ENCODE results near the gene BBLN.

Gene BBLN

GRCh38 chr9:128118971-128119665 lies 40.9 kb upstream of the BBLN start:
- H3K9me3 ChIP-seq (ENCODE audit: insufficient read depth, low read depth, low read length): peaks cover 2% of the 10 kb centered on the region
- WGBS (ENCODE audit: extremely low coverage, insufficient coverage, insufficient read length): no CpG with 5 or more reads among the region's 15 CpGs
- H3K9ac ChIP-seq (ENCODE audit: low read length): no peak overlapping the region

GRCh38 chr9:128120061-128120740 lies 39.9 kb upstream of the BBLN start:
- Histone ChIP-seq H2BK12ac (ENCODE audit: low read length) (no peak overlapping the region), H3K18ac (ENCODE audit: low read length) (no peak overlapping the region), H4K8ac (ENCODE audit: low read depth, low read length) (no peak overlapping the region), H3K14ac (ENCODE audit: low read length) (no peak overlapping the region), H3K4me3 (ENCODE audit: low read depth, low read length) (no peak overlapping the region), H4K91ac (ENCODE audit: low read depth, low read length) (no peak overlapping the region), H3K4ac (ENCODE audit: low read depth, low read length) (no peak overlapping the region), H3K23ac (ENCODE audit: low read length) (no peak overlapping the region), H4K12ac (ENCODE audit: low read depth, low read length) (no peak overlapping the region), H3K4me2 (ENCODE audit: low read length) (no peak overlapping the region), H3K79me2 (ENCODE audit: control insufficient read depth, insufficient read depth, low read length, poor library complexity) (no peaks in the 10 kb centered on the region), H3K9me3 (ENCODE audit: insufficient read depth, low read depth, low read length) (peaks cover 2% of the 10 kb centered on the region), H3K79me1 (ENCODE audit: low read length) (no peaks in the 10 kb centered on the region), H3K4me1 (ENCODE audit: control insufficient read depth in 1 of 2, insufficient read depth in 2 of 2, low read length in 2 of 2) (no peaks in the 10 kb centered on the region), H3K27ac (ENCODE audit: low read depth, low read length) (no peak overlapping the region), H2BK5ac (ENCODE audit: low read depth, low read length, poor library complexity) (no peak overlapping the region), H3K27me3 (ENCODE audit: insufficient read depth, low read length) (no peaks in the 10 kb centered on the region), H3K36me3 (ENCODE audit: control insufficient read depth in 1 of 2, insufficient read depth in 2 of 2, low read length in 2 of 2) (peaks cover 40 to 48% of the 10 kb centered on the region in 2 experiments), H2AK5ac (ENCODE audit: low read length) (no peak overlapping the region), H2AFZ (ENCODE audit: insufficient read depth, low read length, poor library complexity) (no peak overlapping the region), H2BK120ac (ENCODE audit: insufficient read depth, low read length, poor library complexity) (no peak overlapping the region), H3K9ac (ENCODE audit: low read length) (no peak overlapping the region)
- WGBS (ENCODE audit: extremely low coverage, insufficient coverage, insufficient read length): no CpG with 5 or more reads among the region's 20 CpGs
- no peak for DNase-seq

More at GRCh38 chr9:128118971-128119665, 40.9 kb upstream of the BBLN start:
- no peak overlapping the region for H4K8ac ChIP-seq (ENCODE audit: low read depth, low read length)
- H3K79me2 ChIP-seq (ENCODE audit: control insufficient read depth, insufficient read depth, low read length, poor library complexity): no peaks in the 10 kb centered on the region
- H3K27ac ChIP-seq (ENCODE audit: low read depth, low read length): no peak overlapping the region
- no peaks in the 10 kb centered on the region for H3K4me1 ChIP-seq (ENCODE audit: control insufficient read depth in 1 of 2, insufficient read depth in 2 of 2, low read length in 2 of 2)
- no peak overlapping the region for H2BK5ac ChIP-seq (ENCODE audit: low read depth, low read length, poor library complexity)
- H3K14ac ChIP-seq (ENCODE audit: low read length): no peak overlapping the region
- no peak overlapping the region for H4K91ac ChIP-seq (ENCODE audit: low read depth, low read length)
- no peaks in the 10 kb centered on the region for H3K79me1 ChIP-seq (ENCODE audit: low read length)
- no peak overlapping the region for H3K4me3 ChIP-seq (ENCODE audit: low read depth, low read length)
- no peak overlapping the region for H3K18ac ChIP-seq (ENCODE audit: low read length)
- H2AK5ac ChIP-seq (ENCODE audit: low read length): no peak overlapping the region
- no peak overlapping the region for H3K23ac ChIP-seq (ENCODE audit: low read length)
- peaks cover 38 to 43% of the 10 kb centered on the region in 2 experiments for H3K36me3 ChIP-seq (ENCODE audit: control insufficient read depth in 1 of 2, insufficient read depth in 2 of 2, low read length in 2 of 2)
- DNase-seq: no peak
- no peak overlapping the region for H4K12ac ChIP-seq (ENCODE audit: low read depth, low read length)
- H3K27me3 ChIP-seq (ENCODE audit: insufficient read depth, low read length): no peaks in the 10 kb centered on the region
- no peak overlapping the region for H3K4ac ChIP-seq (ENCODE audit: low read depth, low read length)
- no peak overlapping the region for H2AFZ ChIP-seq (ENCODE audit: insufficient read depth, low read length, poor library complexity)
- H2BK120ac ChIP-seq (ENCODE audit: insufficient read depth, low read length, poor library complexity): no peak overlapping the region
- no peak overlapping the region for H2BK12ac ChIP-seq (ENCODE audit: low read length)
- no peak overlapping the region for H3K4me2 ChIP-seq (ENCODE audit: low read length)

GRCh38 chr9:128120741-128121465 lies 39.2 kb upstream of the BBLN start:
- no peak overlapping the region for H3K4ac ChIP-seq (ENCODE audit: low read depth, low read length)
- no peak overlapping the region for H3K27ac ChIP-seq (ENCODE audit: low read depth, low read length)
- no peak overlapping the region for H2BK5ac ChIP-seq (ENCODE audit: low read depth, low read length, poor library complexity)
- peaks cover 40 to 44% of the 10 kb centered on the region in 2 experiments for H3K36me3 ChIP-seq (ENCODE audit: control insufficient read depth in 1 of 2, insufficient read depth in 2 of 2, low read length in 2 of 2)
- H3K4me2 ChIP-seq (ENCODE audit: low read length): no peak overlapping the region
- H3K27me3 ChIP-seq (ENCODE audit: insufficient read depth, low read length): no peaks in the 10 kb centered on the region
- WGBS (ENCODE audit: extremely low coverage, insufficient coverage, insufficient read length): no CpG with 5 or more reads among the region's 29 CpGs
- no peak overlapping the region for H3K9ac ChIP-seq (ENCODE audit: low read length)
- H3K4me3 ChIP-seq (ENCODE audit: low read depth, low read length): no peak overlapping the region
- no peak overlapping the region for H3K18ac ChIP-seq (ENCODE audit: low read length)
- no peaks in the 10 kb centered on the region for H3K79me2 ChIP-seq (ENCODE audit: control insufficient read depth, insufficient read depth, low read length, poor library complexity)
- H3K9me3 ChIP-seq (ENCODE audit: insufficient read depth, low read depth, low read length): peaks cover 4% of the 10 kb centered on the region
- no peak overlapping the region for H4K12ac ChIP-seq (ENCODE audit: low read depth, low read length)
- H4K8ac ChIP-seq (ENCODE audit: low read depth, low read length): no peak overlapping the region
- peaks cover 2 to 3% of the 10 kb centered on the region in 2 experiments for H3K4me1 ChIP-seq (ENCODE audit: control insufficient read depth in 1 of 2, insufficient read depth in 2 of 2, low read length in 2 of 2)
- no peak overlapping the region for H3K23ac ChIP-seq (ENCODE audit: low read length)
- H2BK12ac ChIP-seq (ENCODE audit: low read length): no peak overlapping the region
- no peak overlapping the region for H3K14ac ChIP-seq (ENCODE audit: low read length)
- no peak overlapping the region for H2AFZ ChIP-seq (ENCODE audit: insufficient read depth, low read length, poor library complexity)
- H4K91ac ChIP-seq (ENCODE audit: low read depth, low read length): no peak overlapping the region
- H2AK5ac ChIP-seq (ENCODE audit: low read length): no peak overlapping the region
- no peak overlapping the region for H2BK120ac ChIP-seq (ENCODE audit: insufficient read depth, low read length, poor library complexity)
- DNase-seq: no peak
- no peaks in the 10 kb centered on the region for H3K79me1 ChIP-seq (ENCODE audit: low read length)

GRCh38 chr9:128121466-128121810 lies 38.6 kb upstream of the BBLN start:
- Histone ChIP-seq H3K18ac (ENCODE audit: low read length) (no peak overlapping the region), H2BK120ac (ENCODE audit: insufficient read depth, low read length, poor library complexity) (no peak overlapping the region), H3K23ac (ENCODE audit: low read length) (no peak overlapping the region), H3K36me3 (ENCODE audit: control insufficient read depth in 1 of 2, insufficient read depth in 2 of 2, low read length in 2 of 2) (peaks cover 42 to 44% of the 10 kb centered on the region in 2 experiments), H3K4me1 (ENCODE audit: control insufficient read depth in 1 of 2, insufficient read depth in 2 of 2, low read length in 2 of 2) (peaks cover 5 to 6% of the 10 kb centered on the region in 2 experiments), H2AK5ac (ENCODE audit: low read length) (no peak overlapping the region), H3K4me3 (ENCODE audit: low read depth, low read length) (no peak overlapping the region), H3K27me3 (ENCODE audit: insufficient read depth, low read length) (no peaks in the 10 kb centered on the region), H3K9ac (ENCODE audit: low read length) (no peak overlapping the region), H3K27ac (ENCODE audit: low read depth, low read length) (no peak overlapping the region), H3K79me1 (ENCODE audit: low read length) (no peaks in the 10 kb centered on the region), H2AFZ (ENCODE audit: insufficient read depth, low read length, poor library complexity) (no peak overlapping the region), H4K12ac (ENCODE audit: low read depth, low read length) (no peak overlapping the region), H3K4me2 (ENCODE audit: low read length) (no peak overlapping the region), H4K8ac (ENCODE audit: low read depth, low read length) (no peak overlapping the region), H4K91ac (ENCODE audit: low read depth, low read length) (no peak overlapping the region), H3K79me2 (ENCODE audit: control insufficient read depth, insufficient read depth, low read length, poor library complexity) (no peaks in the 10 kb centered on the region), H2BK12ac (ENCODE audit: low read length) (no peak overlapping the region), H2BK5ac (ENCODE audit: low read depth, low read length, poor library complexity) (no peak overlapping the region), H3K9me3 (ENCODE audit: insufficient read depth, low read depth, low read length) (peaks cover 4% of the 10 kb centered on the region), H3K14ac (ENCODE audit: low read length) (no peak overlapping the region), H3K4ac (ENCODE audit: low read depth, low read length) (no peak overlapping the region)
- no CpG with 5 or more reads among the region's 5 CpGs for WGBS (ENCODE audit: extremely low coverage, insufficient coverage, insufficient read length)
- DNase-seq: no peak
